HG03439 (cell line): ENCODE results near the gene CKM.
"Not testable (repeated sequence)": the region's sequence is repeated elsewhere in the genome, so short reads cannot be mapped to it uniquely, and the experiment has no call there.

Experiments used
- ATAC-seq: cut with Tn5 transposase; IDR thresholded peaks from one replicate; pipeline ENCODE4 v1.9.1; 2021; ENCODE audit warnings: mild to moderate bottlenecking, moderate library complexity; ENCODE audit not compliant: unreplicated experiment

The CKM gene

GRCh38 chr19:45294291-45295029 is 28.2 kb downstream of the CKM start:
- ATAC-seq = no peak

- no peak for ATAC-seq
Measured at GRCh38 chr19:45293682-45294081, 29.0 kb downstream of the CKM start.

GRCh38 chr19:45291834-45292233 is 30.8 kb downstream of the CKM start:
- ATAC-seq = no peak

DNA sequence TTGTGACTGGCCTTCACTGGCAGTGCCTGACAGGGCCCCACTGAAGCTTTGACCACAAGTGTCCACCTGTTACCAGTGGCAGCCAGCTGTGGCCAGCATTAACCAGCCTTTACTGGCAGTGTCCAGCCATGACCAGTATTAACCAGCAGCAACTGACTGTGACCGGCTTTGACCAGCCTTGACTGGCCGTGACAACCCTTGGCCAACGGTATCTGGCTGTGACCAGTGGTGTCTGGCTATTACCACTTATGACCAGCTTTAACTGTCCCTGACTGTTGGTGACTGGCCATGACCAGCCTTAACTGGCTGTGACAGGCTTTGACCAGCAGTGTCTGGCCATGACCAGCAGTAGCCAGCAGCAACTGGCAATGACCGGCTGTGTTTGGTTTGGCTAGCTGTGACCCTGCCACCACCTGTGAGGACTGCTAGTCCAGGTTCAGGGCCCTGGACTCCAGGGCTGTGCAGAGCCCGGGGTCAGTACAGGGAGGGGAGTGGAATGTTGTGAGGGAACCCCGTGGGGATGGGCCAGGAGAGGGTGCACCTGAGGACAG is 32.2 kb downstream of the CKM start:
- ATAC-seq = no peak

DNA sequence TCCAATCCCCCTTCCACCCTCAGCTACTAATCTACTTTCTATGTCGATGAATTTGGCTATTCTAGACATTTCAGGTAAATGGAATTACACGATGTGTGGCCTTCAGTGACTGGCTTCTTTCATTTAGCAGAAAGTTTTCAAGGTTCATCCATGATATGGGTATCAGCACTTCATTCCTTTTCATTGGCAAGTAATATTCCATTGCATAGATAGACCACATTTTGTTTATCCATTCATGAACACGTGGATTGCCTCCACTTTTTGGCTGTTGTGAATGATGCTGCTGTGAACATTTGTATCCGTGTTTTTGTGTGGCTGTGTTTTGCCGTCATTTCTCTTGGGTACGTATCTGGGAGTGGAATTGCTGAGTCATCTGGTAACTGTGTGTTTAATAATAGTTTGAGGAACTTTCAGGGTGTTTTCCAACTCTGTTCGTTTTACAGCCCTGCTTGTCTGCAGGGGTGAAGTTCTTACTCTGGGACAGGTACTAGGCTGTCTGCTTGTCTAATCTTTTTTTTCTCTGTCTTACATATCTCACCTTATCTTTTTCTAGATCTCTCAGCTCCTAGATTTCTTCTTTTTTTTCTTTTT is 39.1 kb downstream of the CKM start:
- no peak for ATAC-seq

DNA sequence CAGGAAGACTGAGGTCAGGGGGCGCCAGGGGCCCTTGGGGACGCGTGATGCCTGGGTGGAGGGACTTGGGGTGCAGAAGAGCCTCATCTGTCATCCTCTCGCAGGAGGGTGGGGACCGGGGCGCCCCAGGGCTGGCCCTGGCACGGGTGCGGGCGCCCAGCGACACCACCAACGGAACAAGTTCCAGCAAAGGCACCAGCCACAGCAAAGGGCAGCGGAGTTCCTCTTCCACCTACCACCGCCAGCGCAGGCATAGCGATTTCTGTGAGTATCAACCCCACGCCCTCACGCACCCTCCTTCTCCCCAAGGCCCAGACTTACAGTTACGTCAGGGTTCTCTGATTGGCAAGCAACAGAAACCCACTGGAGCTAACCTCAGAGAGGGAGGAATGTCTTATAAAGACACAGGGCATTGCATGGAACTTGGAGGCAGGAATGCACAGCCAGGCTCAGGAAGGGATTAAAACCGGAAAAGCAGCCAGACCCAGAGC is 42.2 kb downstream of the CKM start:
- ATAC-seq = no peak

DNA sequence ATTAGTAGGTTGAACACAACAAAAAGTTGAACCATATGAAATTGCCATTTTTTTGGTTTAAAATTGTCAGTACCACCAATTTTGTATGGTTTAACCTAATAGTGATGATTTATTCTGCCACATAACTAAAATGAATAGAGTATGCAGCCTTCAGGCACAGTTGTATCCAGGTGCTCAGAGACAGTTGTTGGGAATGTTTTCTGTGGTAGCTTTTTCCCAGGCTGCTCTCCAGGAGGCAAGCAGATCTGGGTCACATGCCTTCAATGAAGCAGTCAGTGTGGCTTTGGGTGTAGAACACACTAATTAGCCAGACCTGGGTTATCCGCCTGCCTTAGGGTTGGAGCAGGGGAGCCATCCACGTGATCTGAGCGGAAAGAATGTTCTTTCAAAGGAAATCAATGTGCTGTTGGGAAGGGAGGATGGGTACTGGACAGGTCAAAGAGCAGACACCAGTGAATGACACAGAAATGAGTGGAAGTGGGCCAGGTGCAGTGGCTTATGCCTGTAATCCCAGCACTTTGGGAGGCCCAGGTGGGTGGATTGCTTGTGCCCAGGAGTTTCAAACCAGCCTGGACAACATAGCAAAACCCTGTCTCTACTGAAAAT is 43.0 kb downstream of the CKM start:
- ATAC-seq = no peak

- ATAC-seq = no peak
Measured at GRCh38 chr19:45278087-45278486, 44.6 kb downstream of the CKM start.

DNA sequence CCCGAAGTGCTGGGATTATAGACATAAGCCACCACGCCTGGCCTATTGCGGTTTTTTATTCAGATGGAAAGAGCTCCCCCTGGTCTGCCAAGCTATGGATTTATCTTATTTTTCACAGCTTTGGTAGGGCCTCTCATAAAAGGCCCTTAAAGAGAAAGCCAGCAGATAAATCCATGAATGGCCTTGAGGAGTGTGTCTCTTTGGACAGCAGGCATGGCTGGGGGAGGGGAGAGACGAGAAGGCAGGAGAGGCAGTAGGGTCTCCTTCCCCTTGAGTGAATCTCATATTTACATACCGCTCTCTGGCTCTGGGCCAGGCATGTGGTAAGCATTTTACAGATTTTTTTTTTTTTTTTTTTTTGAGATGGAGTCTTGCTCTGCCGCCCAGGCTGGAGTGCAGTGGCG is 46.4 kb downstream of the CKM start:
- no peak for ATAC-seq

- ATAC-seq = no peak
Measured at GRCh38 chr19:45275370-45275971, 47.2 kb downstream of the CKM start.

- ATAC-seq = no peak
Measured at GRCh38 chr19:45273521-45273855, 49.2 kb downstream of the CKM start.

DNA sequence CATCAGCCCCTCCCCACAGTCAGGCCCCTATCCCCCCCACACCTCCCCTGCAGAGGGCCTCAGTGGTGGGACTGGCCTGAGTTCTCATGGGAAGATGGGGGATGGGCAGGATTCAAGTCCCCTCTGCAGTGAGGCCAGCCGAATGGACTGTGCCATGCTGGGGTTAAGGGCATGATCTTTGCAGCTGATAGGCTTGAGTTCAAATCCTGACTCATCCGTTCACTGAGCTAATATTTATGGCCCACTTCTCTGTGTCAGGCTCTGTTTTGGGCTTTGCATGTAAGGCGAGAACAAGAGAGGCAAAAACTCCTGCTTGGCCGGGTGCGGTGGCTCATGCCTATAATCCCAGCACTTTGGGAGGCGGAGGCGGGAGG is 51.0 kb downstream of the CKM start:
- ATAC-seq = no peak

- ATAC-seq = no peak
Measured at GRCh38 chr19:45271098-45271734, 51.5 kb downstream of the CKM start.

DNA sequence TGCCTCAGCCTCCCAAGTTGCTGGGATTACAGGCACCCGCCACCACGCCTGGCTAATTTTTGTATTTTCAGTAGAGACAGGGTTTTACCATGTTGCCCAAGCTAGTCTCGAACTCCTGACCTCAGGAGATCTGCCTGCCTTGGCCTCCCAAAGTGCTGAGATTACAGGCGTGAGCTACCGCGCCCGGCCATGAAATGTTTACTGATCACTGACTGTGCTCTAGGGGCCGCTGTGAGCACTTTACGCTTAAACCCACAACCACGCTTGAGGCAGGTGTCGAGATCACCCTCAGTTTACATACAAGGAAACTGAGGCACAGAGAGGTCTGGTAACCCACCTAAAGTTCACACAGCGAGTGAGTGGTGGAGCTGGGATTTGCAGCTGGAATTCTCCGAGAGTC is 52.7 kb downstream of the CKM start:
- ATAC-seq = not testable (repeated sequence)

- ATAC-seq = no peak
Measured at GRCh38 chr19:45267296-45267695, 55.4 kb downstream of the CKM start.

- no peak for ATAC-seq
Measured at GRCh38 chr19:45265375-45265774, 57.3 kb downstream of the CKM start.

DNA sequence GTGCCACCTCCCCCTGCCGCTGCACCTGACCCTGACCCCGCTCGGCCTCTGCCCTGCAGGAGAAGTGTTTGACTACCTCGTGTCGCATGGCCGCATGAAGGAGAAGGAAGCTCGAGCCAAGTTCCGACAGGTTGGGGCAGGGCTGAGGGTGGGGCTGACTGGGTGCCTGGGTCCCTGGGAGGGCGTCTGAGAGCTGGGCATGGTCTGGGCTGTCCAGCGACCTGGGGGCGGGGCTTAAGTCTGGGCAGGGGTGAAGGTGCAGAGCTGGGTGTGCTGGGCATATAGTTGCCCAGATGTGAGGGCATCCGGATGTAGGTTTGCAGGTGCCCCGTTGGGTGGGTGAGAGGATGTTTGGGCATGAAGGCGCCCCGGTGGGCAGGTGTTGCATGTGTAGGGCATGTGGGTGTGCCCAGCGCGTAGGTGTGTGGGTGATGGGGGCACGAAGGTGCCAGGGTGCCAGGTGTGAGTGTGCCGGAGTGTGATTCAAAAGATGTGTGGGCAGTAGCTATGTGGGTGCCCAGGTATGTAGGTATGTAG is 57.8 kb downstream of the CKM start:
- ATAC-seq = no peak

- no peak for ATAC-seq
Measured at GRCh38 chr19:45263013-45263412, 59.7 kb downstream of the CKM start.

- ATAC-seq = no peak
Measured at GRCh38 chr19:45262570-45262969, 60.1 kb downstream of the CKM start.

GRCh38 chr19:45258862-45259261 is 63.8 kb downstream of the CKM start:
- ATAC-seq = no peak

- no peak for ATAC-seq
Measured at GRCh38 chr19:45256836-45257235, 65.8 kb downstream of the CKM start.
